ENCODE data around the gene TLDC2.

The TLDC2 gene

DNA sequence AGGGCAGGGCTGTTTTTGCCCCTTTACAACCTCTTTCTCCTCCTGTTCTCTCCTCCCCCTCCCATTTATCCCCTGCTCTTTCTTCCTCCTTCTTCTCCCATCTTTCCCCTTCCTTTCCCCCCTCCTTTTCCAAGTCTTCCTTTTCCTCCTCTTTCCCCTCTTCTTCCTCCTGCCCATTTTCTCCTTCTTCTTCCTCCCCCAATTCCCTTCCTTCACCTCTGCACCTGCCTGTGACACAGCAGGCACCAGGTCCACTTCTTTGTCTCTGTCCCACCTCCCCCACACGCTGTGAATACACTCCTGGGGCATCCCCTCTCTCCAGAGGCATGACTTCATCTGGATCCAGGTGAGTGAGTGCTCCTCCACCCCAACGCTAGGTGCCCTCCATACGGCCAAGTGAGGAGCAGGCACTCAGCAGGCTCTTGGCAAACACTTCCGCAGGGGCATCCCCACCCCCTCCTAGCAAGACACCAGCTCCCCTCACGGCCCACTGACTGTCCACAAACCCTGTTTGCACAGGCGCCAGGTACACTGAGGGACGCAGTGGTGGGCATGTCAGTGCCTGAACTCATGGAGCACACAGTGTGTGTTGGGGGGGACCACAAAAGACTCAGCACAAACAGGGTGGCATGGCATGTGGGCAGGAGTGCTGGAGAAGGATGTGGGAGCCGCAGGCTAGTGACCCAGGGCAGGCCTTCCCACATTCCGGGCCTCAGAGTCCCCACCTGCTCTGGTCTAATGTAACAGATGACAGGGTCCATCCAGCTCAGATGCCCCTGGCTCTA is 10.7 kb upstream of the TLDC2 start:
- TF ChIP-seq, protein P1, sequence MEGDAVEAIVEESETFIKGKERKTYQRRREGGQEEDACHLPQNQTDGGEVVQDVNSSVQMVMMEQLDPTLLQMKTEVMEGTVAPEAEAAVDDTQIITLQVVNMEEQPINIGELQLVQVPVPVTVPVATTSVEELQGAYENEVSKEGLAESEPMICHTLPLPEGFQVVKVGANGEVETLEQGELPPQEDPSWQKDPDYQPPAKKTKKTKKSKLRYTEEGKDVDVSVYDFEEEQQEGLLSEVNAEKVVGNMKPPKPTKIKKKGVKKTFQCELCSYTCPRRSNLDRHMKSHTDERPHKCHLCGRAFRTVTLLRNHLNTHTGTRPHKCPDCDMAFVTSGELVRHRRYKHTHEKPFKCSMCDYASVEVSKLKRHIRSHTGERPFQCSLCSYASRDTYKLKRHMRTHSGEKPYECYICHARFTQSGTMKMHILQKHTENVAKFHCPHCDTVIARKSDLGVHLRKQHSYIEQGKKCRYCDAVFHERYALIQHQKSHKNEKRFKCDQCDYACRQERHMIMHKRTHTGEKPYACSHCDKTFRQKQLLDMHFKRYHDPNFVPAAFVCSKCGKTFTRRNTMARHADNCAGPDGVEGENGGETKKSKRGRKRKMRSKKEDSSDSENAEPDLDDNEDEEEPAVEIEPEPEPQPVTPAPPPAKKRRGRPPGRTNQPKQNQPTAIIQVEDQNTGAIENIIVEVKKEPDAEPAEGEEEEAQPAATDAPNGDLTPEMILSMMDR (conservative IDR thresholded peaks at IDR 0.05; ENCODE audit: low read depth, low read length): no peak
- no peak for DNase-seq (ENCODE audit: low read depth)
- no peak overlapping the region for H3K4me3 ChIP-seq (ENCODE audit: low read length)

DNA sequence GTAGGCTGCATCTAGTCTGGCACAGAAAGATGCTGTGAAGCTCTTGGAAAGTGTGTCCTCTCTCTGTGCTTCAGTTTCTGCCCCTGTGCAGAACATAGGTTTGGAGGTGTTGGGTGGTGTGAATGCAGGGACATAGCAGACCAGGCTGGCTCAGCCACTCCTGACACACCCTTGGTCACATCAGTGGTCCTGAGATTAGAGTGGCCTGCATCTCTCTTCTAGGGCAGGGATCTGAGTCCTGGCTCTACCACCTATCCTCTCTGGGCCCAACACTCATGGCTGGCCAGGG is 10.1 kb upstream of the TLDC2 start:
- TF ChIP-seq, protein P1 (conservative IDR thresholded peaks at IDR 0.05; ENCODE audit: low read depth, low read length): no peak
- DNase-seq (ENCODE audit: low read depth): no peak
- no peak overlapping the region for H3K4me3 ChIP-seq (ENCODE audit: low read length)

DNA sequence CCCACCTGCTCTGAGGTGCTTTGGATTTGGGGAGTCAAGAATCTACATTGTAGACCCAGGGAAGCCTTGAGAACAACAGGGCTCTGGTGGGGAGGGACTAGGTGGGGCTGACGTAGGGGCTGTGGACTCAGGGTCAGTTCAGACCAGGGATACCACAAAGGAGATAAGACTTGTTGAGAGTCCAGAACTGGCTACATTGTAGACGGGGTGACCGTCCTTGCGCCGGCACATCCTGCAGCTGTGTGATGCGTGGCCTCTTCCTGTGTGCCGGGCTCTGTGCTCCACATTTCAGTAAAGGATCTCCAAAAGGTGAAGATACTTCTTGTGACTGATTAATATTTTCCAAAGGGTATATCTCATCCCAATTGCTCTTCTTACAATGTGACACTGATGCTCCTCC is 9.8 kb upstream of the TLDC2 start:
- DNase-seq (ENCODE audit: low read depth): no peak
- H3K4me3 ChIP-seq (ENCODE audit: low read length): no peak overlapping the region
- TF ChIP-seq, protein P1 (conservative IDR thresholded peaks at IDR 0.05; ENCODE audit: low read depth, low read length): no peak

DNA sequence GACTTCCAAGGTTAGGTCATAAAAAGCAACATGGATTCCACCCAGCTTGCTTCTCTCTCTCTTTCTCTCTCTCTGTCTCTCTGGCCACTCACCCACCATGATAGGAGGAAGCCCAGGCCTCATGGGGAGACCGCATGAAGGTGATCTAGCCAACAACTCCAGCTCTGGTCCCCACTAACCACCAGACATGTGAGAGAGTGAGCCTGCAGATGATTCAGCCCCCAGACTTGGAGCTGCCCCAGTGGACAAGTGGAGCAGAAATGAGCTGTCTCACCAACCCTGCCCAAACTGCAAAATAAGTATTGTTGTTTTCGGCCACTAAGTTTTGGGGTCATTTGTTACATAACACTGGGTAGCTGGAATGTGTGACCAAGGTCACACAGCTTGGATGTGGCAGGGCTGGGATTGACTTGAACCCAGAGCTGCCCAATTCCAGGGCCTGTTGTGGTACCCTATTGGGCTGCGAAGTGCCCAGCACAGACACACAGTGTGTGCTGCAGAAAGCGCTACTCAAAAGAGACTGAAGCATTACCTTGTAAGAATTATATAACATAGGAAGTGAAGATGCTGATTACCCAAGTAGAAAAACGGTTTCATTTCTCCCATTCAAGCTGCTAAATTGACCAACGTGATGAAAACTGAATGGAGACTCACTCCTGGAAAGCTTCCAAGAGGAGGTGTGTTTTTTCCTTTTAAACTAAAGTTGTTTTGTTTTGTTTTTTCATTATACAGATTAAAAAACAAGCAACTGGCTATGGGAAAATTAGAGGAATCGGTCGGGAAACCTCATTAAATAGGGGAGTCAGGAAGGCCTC is 9.1 kb upstream of the TLDC2 start:
- TF ChIP-seq, protein P1 (conservative IDR thresholded peaks at IDR 0.05; ENCODE audit: low read depth, low read length): no peak
- no peak overlapping the region for H3K4me3 ChIP-seq (ENCODE audit: low read length)
- DNase-seq (ENCODE audit: low read depth): no peak

DNA sequence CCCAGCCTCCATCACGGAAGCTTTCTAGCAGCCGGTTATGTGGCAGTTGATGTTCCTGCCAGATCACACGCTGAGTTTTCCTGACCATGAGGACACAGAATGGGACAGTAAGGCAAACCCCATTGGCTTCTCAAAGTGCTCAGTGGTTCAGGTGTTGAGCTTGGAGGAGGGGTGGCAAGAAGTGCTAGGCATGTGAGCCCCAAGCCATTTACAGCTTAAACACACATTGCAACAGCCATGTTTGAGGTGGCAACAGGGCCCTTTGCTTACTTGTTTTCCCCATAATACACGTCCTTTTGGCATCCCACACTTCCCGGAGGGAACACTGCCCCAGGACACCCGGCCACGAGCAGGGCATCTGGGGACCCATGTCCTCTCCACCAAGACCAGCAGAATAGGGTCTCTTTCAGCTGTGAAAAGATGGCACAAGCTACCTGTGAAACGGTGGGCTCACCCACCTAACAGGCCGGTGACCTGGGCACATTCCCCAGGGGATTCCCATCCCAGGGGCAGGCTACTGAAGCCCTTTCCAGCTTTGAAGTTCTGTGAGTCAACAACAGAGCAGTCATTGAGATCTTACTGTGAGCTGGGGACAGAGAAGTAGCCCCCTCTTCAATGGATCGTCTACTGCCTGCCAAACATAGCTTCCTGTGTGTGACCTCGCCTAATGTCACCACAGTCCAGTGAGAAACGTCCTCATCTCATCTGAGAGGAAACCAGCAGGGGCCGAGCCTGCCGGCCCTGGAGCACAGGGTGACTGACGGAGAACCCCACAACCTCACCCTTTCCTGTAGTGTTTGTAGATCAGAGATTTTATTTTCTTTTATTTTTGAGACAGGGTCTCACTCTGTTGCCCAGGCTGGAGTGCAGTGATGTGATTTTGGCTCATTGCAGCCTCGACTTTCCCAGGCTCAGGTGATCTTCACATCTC is 4.0 kb upstream of the TLDC2 start:
- no peak overlapping the region for H3K4me3 ChIP-seq (ENCODE audit: low read length)
- no peak for DNase-seq (ENCODE audit: low read depth)
- TF ChIP-seq, protein P1 (conservative IDR thresholded peaks at IDR 0.05; ENCODE audit: low read depth, low read length): no peak

DNA sequence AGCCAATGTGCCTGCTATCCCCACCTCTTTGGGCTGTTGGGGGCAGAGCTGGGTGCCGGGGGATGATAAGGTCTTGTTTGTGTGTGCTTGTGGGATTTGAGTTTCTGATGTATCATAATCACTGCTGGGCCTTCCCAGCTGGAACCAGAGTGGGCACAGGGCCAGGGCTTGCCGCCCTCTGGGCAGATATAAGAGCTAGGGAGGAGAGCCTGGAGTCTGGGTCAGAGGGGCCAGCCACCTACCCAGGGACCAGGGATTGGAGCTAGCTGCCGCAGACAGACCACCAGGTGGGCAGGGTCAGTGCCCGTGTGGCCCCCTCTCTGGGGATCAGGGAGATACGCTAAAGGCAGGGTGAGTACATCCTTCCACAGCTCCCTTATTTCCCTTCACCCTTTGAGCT is 3.1 kb upstream of the TLDC2 start:
- no peak overlapping the region for H3K4me3 ChIP-seq (ENCODE audit: low read length)
- DNase-seq (ENCODE audit: low read depth): no peak
- TF ChIP-seq, protein P1 (conservative IDR thresholded peaks at IDR 0.05; ENCODE audit: low read depth, low read length): no peak
